Measurements from ENCODE around the gene MEGF9.

DNA sequence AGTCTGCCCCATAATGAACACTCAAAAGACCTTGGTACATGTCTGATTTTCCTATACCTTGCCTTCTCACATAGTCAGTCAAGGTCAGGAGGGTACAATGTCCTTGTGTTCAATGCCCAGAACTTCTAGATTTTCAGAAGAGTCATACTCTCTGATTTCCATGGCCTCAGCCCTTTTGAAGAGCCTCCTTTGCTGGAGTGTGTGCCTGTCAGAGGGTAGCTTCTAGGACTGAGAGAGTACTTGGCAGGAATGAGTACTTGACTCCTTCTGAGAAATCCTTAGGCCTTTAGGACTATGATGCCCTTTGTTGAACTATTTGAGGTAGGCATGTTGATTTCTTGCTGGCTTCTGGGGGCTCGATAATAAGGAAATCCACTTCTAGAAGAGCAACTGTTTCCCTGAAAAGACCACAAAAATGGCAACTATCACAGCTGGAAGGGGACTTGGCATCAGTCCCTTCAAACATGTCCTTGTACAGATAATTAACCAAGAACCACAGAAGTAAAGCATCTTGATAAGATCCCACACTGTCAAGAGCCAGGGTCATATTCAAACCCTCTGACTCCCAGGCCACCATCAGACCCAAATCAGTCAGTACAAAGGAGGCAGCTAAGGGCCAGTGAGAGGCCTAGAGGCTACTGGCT lies 10.6 kb upstream of the MEGF9 start:
- TF ChIP-seq, protein P1, sequence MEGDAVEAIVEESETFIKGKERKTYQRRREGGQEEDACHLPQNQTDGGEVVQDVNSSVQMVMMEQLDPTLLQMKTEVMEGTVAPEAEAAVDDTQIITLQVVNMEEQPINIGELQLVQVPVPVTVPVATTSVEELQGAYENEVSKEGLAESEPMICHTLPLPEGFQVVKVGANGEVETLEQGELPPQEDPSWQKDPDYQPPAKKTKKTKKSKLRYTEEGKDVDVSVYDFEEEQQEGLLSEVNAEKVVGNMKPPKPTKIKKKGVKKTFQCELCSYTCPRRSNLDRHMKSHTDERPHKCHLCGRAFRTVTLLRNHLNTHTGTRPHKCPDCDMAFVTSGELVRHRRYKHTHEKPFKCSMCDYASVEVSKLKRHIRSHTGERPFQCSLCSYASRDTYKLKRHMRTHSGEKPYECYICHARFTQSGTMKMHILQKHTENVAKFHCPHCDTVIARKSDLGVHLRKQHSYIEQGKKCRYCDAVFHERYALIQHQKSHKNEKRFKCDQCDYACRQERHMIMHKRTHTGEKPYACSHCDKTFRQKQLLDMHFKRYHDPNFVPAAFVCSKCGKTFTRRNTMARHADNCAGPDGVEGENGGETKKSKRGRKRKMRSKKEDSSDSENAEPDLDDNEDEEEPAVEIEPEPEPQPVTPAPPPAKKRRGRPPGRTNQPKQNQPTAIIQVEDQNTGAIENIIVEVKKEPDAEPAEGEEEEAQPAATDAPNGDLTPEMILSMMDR (IDR thresholded peaks at IDR 0.05; ENCODE audit: low read depth, low read length): no peak
- TF ChIP-seq EZH2phosphoT487 (IDR thresholded peaks at IDR 0.05; ENCODE audit: low read depth): no peak
